Psoas muscle (tissue), 8 donors: ENCODE measurements around the gene PPL. TPM values are rescaled to one million over a fixed set of nuclear protein-coding genes. Genes with fewer than 3 reads are reported as not detected.
"Not testable (repeated sequence)": the region's sequence is repeated elsewhere in the genome, so short reads cannot be mapped to it uniquely, and the experiment has no call there.

ENCODE experiments used
- ATAC-seq, 4 donors: fragments of 200-7000 bp; cut with Tn5 transposase; one replicate each; pipeline ENCODE4 v1.9.1; 2020; ENCODE audit warnings: moderate library complexity in 3 of 4, mild to moderate bottlenecking in 2 of 4
- DNase-seq, 2 donors: peaks; one replicate each; pipeline ENCODE4 v3.0.0-alpha.2; 2020
- H3K27ac ChIP-seq: fragments of 200-600 bp; one replicate; pipeline ENCODE4 v1.8.0; 2022
- H3K27me3 ChIP-seq, 3 donors: fragments of 200-600 bp in 1 of 3; one replicate each; pipeline versions ENCODE4 v1.6.1 to v1.8.0; 2013 to 2022; ENCODE audit warnings: low read length in 2 of 3, mild to moderate bottlenecking in 2 of 3, moderate library complexity in 1 of 3; ENCODE audit not compliant: insufficient read depth in 3 of 3
- H3K36me3 ChIP-seq, 2 donors: fragments of 200-600 bp in 1 of 2; one replicate each; pipeline versions ENCODE4 v1.6.1 to v1.8.0; 2013 to 2022; ENCODE audit warnings: low read depth in 1 of 2, mild to moderate bottlenecking in 1 of 2, moderate library complexity in 1 of 2; ENCODE audit not compliant: insufficient read depth in 1 of 2
- H3K4me1 ChIP-seq: fragments of 200-600 bp; one replicate; pipeline ENCODE4 v1.8.0; 2022
- H3K4me3 ChIP-seq: fragments of 200-600 bp; one replicate; pipeline ENCODE4 v1.8.0; 2022; ENCODE audit warnings: mild to moderate bottlenecking
- H3K9me3 ChIP-seq: fragments of 200-600 bp; one replicate; pipeline ENCODE4 v1.8.0; 2022
- WGBS, 3 donors: extraction: QIAGEN DNeasy Blood & Tissue Kit; methylation state at CpG; one replicate each; pipeline versions ENCODE4 v1.1.6 to v1.1.7; 2013; 5-methylcytosine and 5-hydroxymethylcytosine counted together
- intact Hi-C, 2 donors: fragments of 100-400 bp; cut with DNase I; formaldehyde crosslinking; loops; one replicate each; pipeline versions ENCODE4 v1.11.0 to v1.14.2; 2022
- polyA plus RNA-seq, 3 donors: library from polyadenylated mRNA; stranded (reverse); fragments of 200-250 nt; gene quantifications; one replicate each; pipeline ENCODE4 v1.2.3, GENCODE V29; 2013
- total RNA-seq, 4 donors: library from RNA; stranded (reverse); fragmentation: NEBNext Ultra II Directional in 2 of 4; extraction: Animal tissue kit (Norgen Biotek cat#: 25700) in 2 of 4; gene quantifications; one replicate each; pipeline versions ENCODE4 v1.2.1 to v1.2.4, GENCODE V29; 2021 to 2023
- TF ChIP-seq, protein P1 (sequence below): fragments of 200-600 bp; IDR thresholded peaks from one replicate; pipeline ENCODE4 v1.8.0; 2022; ENCODE audit warnings: antibody characterized with exemption
- donor health status: healthy with polysubstance abuse.
- donor health status: DM: no; HTN: no; CAD: no; lungs with moderate emphysema.
- donor health status: Bipolar disorder and iron deficiency.
- donor health status: healthy.
- donor health status: DM: yes; HTN: yes; CAD: no.
- donor health status: DM: no; HTN: no; CAD: no.
- donor health status: DM: no; HTN: no; CAD: no.
- donor health status: DM: yes; HTN: yes; CAD: no.

Gene PPL
- total and polyA plus RNA-seq, 7 donors, result 2.4 to 7.2 (median 4.4) TPM

DNA sequence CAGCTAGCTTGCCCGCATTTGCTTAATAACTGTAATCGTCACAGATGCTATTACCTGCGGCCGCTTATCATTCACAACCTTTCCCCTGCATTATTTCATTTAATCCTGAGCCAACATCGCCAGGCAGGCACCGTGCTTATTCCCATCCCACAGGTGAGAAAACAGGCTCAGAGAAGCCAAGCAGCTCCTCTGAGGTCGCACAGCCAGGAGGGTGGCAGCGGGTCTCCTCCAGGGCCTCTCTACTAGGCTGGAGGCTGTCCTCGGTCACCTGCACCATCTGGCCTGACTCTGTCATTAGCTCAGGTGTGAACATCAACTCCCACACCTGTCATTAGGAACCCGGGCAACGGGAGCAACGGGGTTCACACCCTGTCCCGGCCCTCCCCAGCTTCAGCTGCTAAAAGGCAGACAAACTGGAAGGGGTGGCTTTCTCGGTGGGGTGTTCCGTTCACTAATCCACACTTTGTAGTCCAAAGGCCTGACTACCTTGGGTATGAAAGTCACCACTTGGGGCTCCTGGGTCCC, 3.0 kb downstream of the PPL start:
- peaks cover 0 to 43% (median 5%) of the 10 kb centered on the region in 3 donors for H3K27me3 ChIP-seq
- no peak for ATAC-seq
- peaks cover 15% of the 10 kb centered on the region for H3K4me1 ChIP-seq
- intact Hi-C loops, result no loop called here
- no peak overlapping the region for H3K4me3 ChIP-seq
- TF ChIP-seq, protein P1, sequence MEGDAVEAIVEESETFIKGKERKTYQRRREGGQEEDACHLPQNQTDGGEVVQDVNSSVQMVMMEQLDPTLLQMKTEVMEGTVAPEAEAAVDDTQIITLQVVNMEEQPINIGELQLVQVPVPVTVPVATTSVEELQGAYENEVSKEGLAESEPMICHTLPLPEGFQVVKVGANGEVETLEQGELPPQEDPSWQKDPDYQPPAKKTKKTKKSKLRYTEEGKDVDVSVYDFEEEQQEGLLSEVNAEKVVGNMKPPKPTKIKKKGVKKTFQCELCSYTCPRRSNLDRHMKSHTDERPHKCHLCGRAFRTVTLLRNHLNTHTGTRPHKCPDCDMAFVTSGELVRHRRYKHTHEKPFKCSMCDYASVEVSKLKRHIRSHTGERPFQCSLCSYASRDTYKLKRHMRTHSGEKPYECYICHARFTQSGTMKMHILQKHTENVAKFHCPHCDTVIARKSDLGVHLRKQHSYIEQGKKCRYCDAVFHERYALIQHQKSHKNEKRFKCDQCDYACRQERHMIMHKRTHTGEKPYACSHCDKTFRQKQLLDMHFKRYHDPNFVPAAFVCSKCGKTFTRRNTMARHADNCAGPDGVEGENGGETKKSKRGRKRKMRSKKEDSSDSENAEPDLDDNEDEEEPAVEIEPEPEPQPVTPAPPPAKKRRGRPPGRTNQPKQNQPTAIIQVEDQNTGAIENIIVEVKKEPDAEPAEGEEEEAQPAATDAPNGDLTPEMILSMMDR, result no peak
- H3K9me3 ChIP-seq, result no peaks in the 10 kb centered on the region
- no peak overlapping the region for H3K27ac ChIP-seq
- WGBS, 3 donors, result 83 to 88% (median 87%) methylated on average over 15 of the region's 15 CpGs
- no peak for DNase-seq
- no peaks in the 10 kb centered on the region for H3K36me3 ChIP-seq

DNA sequence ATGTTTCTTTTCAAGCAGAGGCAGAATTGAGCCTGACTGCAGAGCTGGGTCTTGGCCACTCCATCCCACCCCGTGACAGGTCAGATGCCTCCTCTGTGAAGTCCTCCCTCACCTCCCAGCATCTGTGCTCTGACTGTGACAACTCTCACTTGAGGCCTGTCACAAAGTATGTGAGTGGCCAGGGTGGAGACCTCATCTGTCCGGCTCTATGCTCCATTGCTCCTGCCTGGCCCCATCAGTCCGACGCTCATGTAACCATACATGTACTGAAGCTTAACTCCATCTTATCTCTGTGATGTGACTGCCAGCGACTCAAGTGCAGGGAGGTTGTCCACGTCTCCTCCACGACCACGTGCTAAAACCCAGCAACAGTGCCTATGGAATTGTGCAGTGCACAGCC, 3.5 kb downstream of the PPL start:
- ATAC-seq (no peak), DNase-seq (no peak)
- TF ChIP-seq, protein P1, result no peak
- peaks cover 15% of the 10 kb centered on the region for H3K4me1 ChIP-seq
- no peak overlapping the region for H3K4me3 ChIP-seq
- WGBS, 3 donors, result 63 to 76% (median 68%) methylated on average over 8 of the region's 8 CpGs
- H3K27me3 ChIP-seq, result peaks cover 0 to 41% (median 5%) of the 10 kb centered on the region in 3 donors
- no peaks in the 10 kb centered on the region for H3K9me3 ChIP-seq
- no peaks in the 10 kb centered on the region for H3K36me3 ChIP-seq
- H3K27ac ChIP-seq, result no peak overlapping the region
- intact Hi-C loops, result no loop called here

DNA sequence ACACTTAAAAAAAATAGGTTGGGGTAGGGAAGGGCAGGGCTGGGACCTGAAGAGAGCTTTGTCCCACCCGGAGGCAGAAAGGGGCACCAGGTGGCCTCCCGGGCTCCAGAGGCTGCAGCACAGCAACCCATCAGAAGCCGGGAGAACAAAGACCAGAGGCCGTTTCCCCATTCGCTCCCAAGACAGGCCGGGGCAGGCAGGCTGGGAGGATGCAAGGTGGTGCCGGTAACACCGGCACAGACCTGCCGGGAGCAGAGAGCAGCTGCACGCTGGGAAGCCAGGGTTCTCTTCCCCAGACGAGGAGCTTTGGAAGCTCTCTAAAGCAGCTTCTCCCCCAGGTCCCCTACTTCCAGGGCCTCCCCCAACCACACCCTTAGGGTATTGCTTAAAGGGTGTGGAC, 5.6 kb downstream of the PPL start:
- DNase-seq, result no peak
- 73 to 82% (median 76%) methylated on average over 11 of the region's 11 CpGs for WGBS, 3 donors

DNA sequence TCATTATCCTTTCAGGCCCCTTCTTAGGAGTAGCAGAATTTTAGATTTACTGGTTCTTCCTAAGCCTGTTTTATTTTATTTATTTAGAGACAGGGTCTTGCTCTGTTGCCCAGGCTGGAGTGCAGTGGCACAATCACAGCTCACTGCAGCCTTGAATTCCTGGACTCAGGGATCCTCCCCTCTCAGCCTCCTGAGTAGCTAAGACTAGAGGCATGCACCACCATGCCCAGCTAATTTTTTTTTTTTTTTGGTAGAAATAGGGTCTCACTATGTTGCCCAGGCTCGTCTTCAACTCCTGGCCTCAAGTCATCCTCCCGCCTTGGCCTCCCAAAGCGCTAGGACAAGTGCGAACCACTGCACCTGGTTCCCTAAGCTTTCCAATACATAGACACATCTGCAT, 7.3 kb downstream of the PPL start:
- WGBS, 3 donors, result 89 to 95% (median 91%) methylated on average over 4 of the region's 4 CpGs
- intact Hi-C loops, H3K4me1 ChIP-seq, ATAC-seq, H3K27me3 ChIP-seq, H3K4me3 ChIP-seq, H3K36me3 ChIP-seq, DNase-seq, H3K27ac ChIP-seq: not testable (repeated sequence)
- peaks cover 12% of the 10 kb centered on the region for H3K9me3 ChIP-seq

More for the DNA sequence above, 5.6 kb downstream of the PPL start:
- intact Hi-C loops, result no loop called here
- Histone ChIP-seq H3K27me3 (peaks cover 0 to 22% (median 5%) of the 10 kb centered on the region in 3 donors), H3K27ac (no peak overlapping the region), H3K4me3 (no peak overlapping the region), H3K36me3 (no peaks in the 10 kb centered on the region), H3K9me3 (peaks cover 7% of the 10 kb centered on the region), H3K4me1 (peaks cover 11% of the 10 kb centered on the region)
- no peak for ATAC-seq
- TF ChIP-seq, protein P1, result no peak

DNA sequence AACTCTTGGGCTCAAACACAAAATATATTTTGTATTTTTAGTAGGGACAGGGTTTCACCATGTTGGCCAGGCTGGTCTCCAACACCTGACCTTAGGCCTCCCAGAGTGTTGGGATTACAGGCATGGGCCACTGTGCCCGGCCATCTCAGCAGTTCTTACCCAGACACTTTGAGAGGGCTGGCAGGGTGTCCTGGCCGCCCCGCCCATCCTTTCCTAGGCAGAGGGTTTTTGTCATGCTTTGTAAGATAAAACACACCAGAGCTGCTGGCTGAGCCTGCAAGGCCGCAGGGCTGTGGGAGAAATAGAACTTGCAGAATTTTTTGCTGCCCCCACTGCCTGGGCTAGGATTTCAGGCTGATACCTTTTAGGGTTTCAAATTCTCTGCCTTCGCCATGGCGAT, 8.7 kb downstream of the PPL start:
- 79 to 88% (median 85%) methylated on average over 6 of the region's 6 CpGs for WGBS, 3 donors
- peaks cover 0 to 5% (median 0%) of the 10 kb centered on the region in 3 donors for H3K27me3 ChIP-seq
- no peaks in the 10 kb centered on the region for H3K36me3 ChIP-seq
- DNase-seq, result no peak
- intact Hi-C loops, result no loop called here
- TF ChIP-seq, protein P1, result no peak
- no peak overlapping the region for H3K27ac ChIP-seq
- no peaks in the 10 kb centered on the region for H3K4me1 ChIP-seq
- H3K9me3 ChIP-seq, result peaks cover 12% of the 10 kb centered on the region
- no peak for ATAC-seq
- no peak overlapping the region for H3K4me3 ChIP-seq
